NCI-H526 (cell line): ENCODE data around the gene MFRP.

Experiments
- DNase-seq, 2 experiments: peaks; one replicate each; lab custom pipeline; 2025; lab: John Stamatoyannopoulos, UW

Gene MFRP

GRCh38 chr11:119318240-119319135 is 28.0 kb downstream of the MFRP start:
- DNase-seq = peak in 1 of 2 experiments; percentile 60

DNA sequence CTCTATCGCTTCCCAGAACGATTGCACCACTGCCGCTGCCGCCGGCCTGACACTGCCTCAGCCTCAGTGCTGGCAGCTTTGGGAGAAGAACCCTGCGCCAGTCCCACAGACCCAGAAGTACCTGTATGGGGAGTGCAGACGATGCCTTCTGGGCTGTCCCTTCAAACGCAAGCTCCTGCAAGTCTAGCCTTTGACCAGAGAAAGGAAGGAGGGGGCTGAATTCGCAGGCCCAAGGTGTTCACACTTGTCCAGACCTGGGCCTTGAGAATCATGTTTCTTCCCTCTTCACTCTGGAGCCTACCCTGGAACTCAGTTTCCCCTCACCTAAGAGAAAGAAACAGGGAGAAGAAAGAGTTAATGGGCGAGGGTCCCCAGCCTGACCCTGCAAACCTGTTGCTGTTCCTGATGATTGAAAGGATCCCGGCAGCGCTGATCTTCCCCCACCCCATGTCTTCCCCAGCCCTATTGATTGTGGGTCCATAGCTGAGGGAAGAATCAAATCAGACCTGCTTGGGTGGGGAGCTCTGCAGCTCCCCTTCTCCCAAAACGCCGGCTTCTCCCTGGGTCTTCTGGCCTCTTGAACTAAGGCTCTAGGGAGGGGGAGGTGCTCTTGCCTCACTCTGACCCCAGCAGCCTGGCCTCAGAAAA is 28.8 kb downstream of the MFRP start:
- DNase-seq = no peak

- peak; percentile 53 to 92 for DNase-seq
Observed at GRCh38 chr11:119316729-119317591, 29.5 kb downstream of the MFRP start, which contains the start of gene MCAM. MCAM (minus strand) TSS chr11:119317130; CDS start chr11:119317101, 29 bp downstream.

DNA sequence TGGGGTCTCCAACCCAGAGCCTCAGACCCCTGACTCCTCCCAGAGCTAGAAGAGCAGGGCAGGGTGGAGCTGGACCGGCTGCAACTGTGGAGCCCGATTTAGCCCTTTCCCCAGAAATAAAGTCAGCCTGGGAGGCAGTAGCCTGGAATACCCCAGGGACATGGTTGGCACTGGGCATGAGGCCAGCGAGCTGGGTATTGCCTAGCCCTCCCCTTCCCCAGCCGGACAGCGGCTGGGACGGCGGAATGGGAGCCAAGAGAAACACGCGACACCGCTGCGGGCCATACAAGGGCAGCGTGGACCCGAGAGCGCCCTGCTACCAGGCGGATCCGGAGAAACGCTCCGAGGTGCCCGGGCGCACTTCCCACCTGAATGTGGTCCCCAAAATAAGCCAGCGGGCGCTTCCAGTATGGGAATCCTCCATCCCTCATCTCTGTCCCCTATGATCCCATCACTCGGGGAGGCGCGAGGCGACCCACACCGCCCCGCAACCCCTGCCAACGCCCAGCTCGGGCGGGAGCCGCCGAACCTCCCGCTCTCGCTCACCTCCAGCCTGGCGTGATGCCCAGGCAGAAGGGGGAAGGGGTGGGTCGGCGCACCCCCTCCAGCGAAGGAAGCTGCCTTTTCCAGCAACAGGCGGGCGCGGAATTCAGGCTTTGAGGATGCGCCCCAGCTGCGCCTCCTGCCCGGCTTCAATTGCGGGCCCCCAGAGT is 30.3 kb downstream of the MFRP start:
- DNase-seq = peak in 1 of 2 experiments; percentile 84

GRCh38 chr11:119315131-119316015 is 31.1 kb downstream of the MFRP start:
- DNase-seq = peak; percentile 59 to 83

DNA sequence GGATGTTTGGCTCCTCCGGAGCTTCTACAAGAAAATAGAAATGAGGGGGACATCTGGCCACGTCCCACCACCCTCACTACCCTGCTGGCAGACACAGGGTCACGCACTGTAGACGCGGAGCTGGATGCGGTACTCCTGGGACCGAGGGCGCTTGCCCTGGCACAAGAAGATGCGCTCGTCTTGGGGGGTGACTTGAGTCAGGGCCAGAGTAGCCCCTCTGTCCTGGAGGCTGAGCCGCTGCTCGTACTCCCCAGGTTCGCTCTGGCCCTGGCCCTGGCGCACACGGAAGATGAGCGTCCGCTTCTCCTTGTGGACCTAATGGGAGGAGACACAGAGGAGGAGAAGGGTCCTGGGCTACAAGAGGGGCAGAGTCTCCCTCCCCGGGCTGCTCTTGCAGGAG is 31.8 kb downstream of the MFRP start:
- no peak for DNase-seq

GRCh38 chr11:119310682-119311052 is 35.8 kb downstream of the MFRP start:
- DNase-seq = no peak

DNA sequence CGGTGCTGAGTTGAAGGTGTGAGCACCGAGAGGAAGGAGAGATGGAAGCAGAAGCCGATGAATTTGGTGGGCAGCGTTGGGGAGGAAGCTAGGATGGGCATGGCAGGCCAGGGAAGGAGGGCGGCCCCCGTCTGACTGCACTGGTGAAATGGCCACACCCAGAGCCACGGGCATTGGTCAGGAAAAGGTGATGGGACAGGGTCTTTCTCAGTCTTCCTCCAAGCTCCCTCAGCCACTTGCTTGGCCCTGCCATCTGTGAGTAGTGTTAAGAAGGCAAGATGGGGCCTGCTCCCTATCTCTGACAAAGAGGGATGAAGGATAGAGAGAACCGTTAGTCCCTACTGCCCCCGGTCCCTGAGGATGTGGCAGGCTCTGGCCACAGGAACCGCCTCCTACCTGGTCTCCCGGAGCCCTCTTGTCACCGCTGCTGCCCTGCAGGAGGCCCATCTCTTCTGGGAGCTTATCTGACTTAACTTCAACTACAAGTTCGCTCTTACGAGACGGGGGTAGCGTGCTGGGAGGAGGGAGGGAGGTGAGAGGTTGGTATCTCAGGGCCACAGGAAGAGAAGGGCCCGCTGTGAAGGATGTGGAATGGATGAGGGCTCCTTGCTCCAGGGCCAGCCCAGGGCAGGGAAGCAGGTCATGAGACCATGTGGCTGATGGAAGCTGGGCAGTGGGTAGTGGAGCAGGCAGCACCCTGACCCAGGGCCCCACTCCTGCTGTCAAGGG is 36.4 kb downstream of the MFRP start:
- no peak for DNase-seq

DNA sequence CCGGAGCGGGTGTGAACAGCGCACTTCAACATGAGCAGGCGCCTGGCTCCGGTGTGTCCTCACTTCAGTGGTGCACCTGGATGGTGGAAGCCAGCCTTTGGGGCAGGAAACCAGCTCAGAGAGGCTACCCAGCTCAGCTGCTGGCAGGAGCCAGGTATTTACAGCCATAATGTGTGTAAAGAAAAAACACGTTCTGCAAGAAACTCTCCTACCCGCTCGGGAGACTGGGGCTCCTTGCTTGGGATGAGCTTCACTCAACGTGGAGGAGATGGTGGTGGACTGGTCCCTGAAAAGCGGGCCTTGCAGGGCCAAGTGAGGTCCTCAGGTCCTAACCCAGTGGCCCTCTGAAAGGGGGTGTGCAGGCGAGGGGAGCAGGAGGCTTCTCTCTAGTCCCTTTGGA is 37.1 kb downstream of the MFRP start:
- DNase-seq = no peak

DNA sequence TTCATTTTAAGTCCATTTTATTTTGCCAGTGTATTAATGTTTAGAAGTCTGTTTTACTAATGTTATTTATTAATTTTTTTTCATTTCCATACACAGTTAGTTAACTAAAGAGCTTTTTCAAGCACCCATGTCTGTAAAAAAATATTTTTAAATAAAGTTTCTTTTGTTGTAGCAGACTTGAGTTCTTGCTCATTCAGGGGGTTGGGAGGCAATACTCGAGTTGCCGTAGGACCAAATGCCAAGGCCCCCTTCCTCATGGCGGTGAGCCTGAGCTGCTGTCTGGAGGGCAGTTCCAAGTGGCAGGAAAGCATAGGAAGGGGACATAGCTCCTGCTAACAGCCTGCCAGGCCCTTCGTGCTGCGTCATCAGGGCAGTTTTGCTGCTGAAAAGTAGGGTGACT is 38.5 kb downstream of the MFRP start:
- DNase-seq = no peak

GRCh38 chr11:119307219-119307618 is 39.3 kb downstream of the MFRP start:
- DNase-seq = peak in 1 of 2 experiments; percentile 30

DNA sequence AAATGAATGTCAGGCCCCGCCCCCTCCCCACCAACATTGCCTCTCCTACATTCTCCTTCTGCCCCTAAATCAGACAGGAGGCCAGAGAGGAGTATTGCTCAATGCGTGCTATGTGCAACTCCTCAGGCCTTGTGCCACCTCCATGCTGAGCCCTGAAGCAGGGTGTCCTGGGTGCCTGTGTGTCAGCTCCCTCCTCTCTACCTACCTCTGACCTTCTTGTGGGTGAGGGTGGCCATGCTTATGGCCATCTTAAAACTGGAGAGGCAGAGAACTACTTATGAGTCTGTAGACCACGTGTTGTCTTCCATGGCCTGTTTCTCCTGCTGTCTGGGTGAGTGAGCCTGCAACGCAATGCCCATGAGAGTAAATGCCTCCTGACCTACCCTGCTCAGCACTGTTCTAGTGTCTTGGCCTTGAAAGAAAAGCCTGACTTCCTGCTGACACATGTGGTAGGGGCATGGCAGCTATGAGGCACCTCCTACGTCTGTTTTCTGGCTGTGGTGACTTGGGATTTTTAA is 40.1 kb downstream of the MFRP start:
- DNase-seq = no peak

GRCh38 chr11:119305556-119306372 is 40.7 kb downstream of the MFRP start:
- DNase-seq = no peak

- no peak for DNase-seq
Observed at GRCh38 chr11:119303227-119303718, 43.2 kb downstream of the MFRP start.

DNA sequence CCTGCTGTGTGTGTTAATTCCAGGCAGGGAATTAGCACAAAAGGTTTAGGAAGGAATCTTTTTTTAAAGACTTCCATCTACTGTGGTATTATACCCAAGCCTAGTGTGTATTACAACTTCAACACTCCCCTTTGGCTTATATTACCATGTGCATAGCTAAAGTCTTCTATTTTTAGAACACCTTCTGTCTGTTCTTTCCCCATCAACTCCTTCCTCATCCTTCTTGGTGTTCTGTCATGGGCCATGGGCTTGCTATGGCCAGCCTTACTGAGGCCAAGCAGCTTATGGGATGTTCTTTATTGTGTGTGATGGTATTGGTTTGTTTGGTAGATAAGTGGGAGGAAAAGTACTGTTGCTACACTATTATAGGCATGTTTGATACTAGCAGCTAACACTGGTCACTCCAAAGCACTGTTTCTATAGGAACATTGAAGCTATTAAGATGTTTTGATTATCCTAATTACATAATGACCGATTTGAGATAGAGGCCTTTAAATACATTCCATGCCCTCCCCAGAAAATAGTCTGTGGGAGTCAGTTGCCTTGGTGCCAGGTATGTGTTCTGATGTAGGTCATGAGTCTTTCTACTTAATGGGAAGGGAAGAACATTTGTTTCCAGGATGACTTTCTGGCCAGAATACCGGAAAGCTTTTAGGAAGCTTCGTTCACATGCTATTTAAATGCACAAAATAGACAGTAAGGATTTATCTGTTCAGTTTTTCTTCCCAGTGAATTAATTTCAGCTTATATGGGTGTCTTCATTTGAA is 46.1 kb downstream of the MFRP start:
- DNase-seq = no peak

GRCh38 chr11:119299416-119299815 is 47.1 kb downstream of the MFRP start:
- DNase-seq = no peak

- no peak for DNase-seq
Observed at GRCh38 chr11:119298726-119299125, 47.8 kb downstream of the MFRP start.

GRCh38 chr11:119297938-119298337 is 48.6 kb downstream of the MFRP start:
- no peak for DNase-seq
